ENCODE measurements around the gene RNF121. TPM values are rescaled to one million over a fixed set of nuclear protein-coding genes. Genes with fewer than 3 reads are reported as not detected.

The RNF121 gene
- total RNA-seq, 2 donors from 2014 or later = 28.6 to 43.0 TPM

GRCh38 chr11:71995726-71996291 lies 67.0 kb downstream of the RNF121 start:
- TF ChIP-seq CTCF (IDR thresholded peaks at IDR 0.05) = no peak
- Histone ChIP-seq H3K9ac (ENCODE audit: low read depth in 2 of 2, low read length in 2 of 2) (no peak overlapping the region), H3K9me3 (no peaks in the 10 kb centered on the region), H3K36me3 (no peaks in the 10 kb centered on the region), H3K4me3 (no peak overlapping the region), H3K27ac (no peak overlapping the region), H3K27me3 (no peaks in the 10 kb centered on the region), H3K4me1 (peaks cover 3% of the 10 kb centered on the region)
- no peak for DNase-seq
- intact Hi-C loops (cut with DNase I) = no loop called here

- intact Hi-C loops (cut with DNase I) = no loop called here
- no peak for TF ChIP-seq CTCF (IDR thresholded peaks at IDR 0.05)
- H3K4me1 ChIP-seq = peaks cover 3% of the 10 kb centered on the region
- no peaks in the 10 kb centered on the region for H3K36me3 ChIP-seq
- no peak overlapping the region for H3K27ac ChIP-seq
- H3K9ac ChIP-seq (ENCODE audit: low read depth in 2 of 2, low read length in 2 of 2) = no peak overlapping the region
- DNase-seq = no peak
- no peaks in the 10 kb centered on the region for H3K27me3 ChIP-seq
- no peak overlapping the region for H3K4me3 ChIP-seq
- no peaks in the 10 kb centered on the region for H3K9me3 ChIP-seq
Measured at GRCh38 chr11:71996517-71996916, 67.7 kb downstream of the RNF121 start.

GRCh38 chr11:71996946-71997345 lies 68.1 kb downstream of the RNF121 start:
- intact Hi-C loops (cut with DNase I) = no loop called here
- no peaks in the 10 kb centered on the region for H3K36me3 ChIP-seq
- no peak overlapping the region for H3K4me3 ChIP-seq
- TF ChIP-seq CTCF (IDR thresholded peaks at IDR 0.05) = no peak
- H3K4me1 ChIP-seq = peaks cover 3% of the 10 kb centered on the region
- no peak for DNase-seq
- H3K27me3 ChIP-seq = no peaks in the 10 kb centered on the region
- H3K9ac ChIP-seq (ENCODE audit: low read depth in 2 of 2, low read length in 2 of 2) = no peak overlapping the region
- no peak overlapping the region for H3K27ac ChIP-seq
- no peaks in the 10 kb centered on the region for H3K9me3 ChIP-seq

- Histone ChIP-seq H3K4me1 (peaks cover 3% of the 10 kb centered on the region), H3K27me3 (no peaks in the 10 kb centered on the region), H3K27ac (no peak overlapping the region), H3K4me3 (no peak overlapping the region), H3K9me3 (no peaks in the 10 kb centered on the region), H3K36me3 (no peaks in the 10 kb centered on the region), H3K9ac (ENCODE audit: low read depth in 2 of 2, low read length in 2 of 2) (no peak overlapping the region)
- no peak for TF ChIP-seq CTCF (IDR thresholded peaks at IDR 0.05)
- no peak for DNase-seq
- intact Hi-C loops (cut with DNase I) = no loop called here
Measured at GRCh38 chr11:71997594-71997993, 68.7 kb downstream of the RNF121 start.

- Histone ChIP-seq H3K27ac (no peak overlapping the region), H3K4me1 (peaks cover 3% of the 10 kb centered on the region), H3K4me3 (no peak overlapping the region), H3K9ac (ENCODE audit: low read depth in 2 of 2, low read length in 2 of 2) (no peak overlapping the region), H3K36me3 (peaks cover 5% of the 10 kb centered on the region), H3K9me3 (no peaks in the 10 kb centered on the region), H3K27me3 (no peaks in the 10 kb centered on the region)
- no peak for TF ChIP-seq CTCF (IDR thresholded peaks at IDR 0.05)
- intact Hi-C loops (cut with DNase I) = no loop called here
- DNase-seq = no peak
Measured at GRCh38 chr11:71998061-71998460, 69.2 kb downstream of the RNF121 start.
